Activated CD4-positive, alpha-beta T cell treated with anti-CD3 and anti-CD28 coated beads, Interleukin-2, amount 10 ng/mL, durations not matched to agents 7 days and 5 days (primary cell): ENCODE data around the gene TRPV4. TPM values are rescaled to one million over a fixed set of nuclear protein-coding genes. Genes with fewer than 3 reads are reported as not detected.
"Not testable (repeated sequence)": the region's sequence is repeated elsewhere in the genome, so short reads cannot be mapped to it uniquely, and the experiment has no call there.

Experiments
- CTCF ChIA-PET: fragments of 350-600 bp; sonication (Branson Sonifier 250); formaldehyde crosslinking; loops from one replicate; lab custom pipeline; 2021; ENCODE audit warnings: antibody characterized with exemption; lab: Charles Lee
- POLR2A ChIA-PET: fragments of 350-600 bp; sonication (Branson Sonifier 250); formaldehyde crosslinking; loops from one replicate; lab custom pipeline; 2021; ENCODE audit warnings: antibody characterized with exemption; lab: Charles Lee
- DNase-seq: peaks from one replicate; pipeline ENCODE4 v3.0.0-alpha.2; 2020
- H3K27ac Mint-ChIP-seq: one replicate; pipeline ENCODE4 v1.8.0; 2021; ENCODE audit warnings: mild to moderate bottlenecking, moderate library complexity, mixed read lengths
- H3K27me3 Mint-ChIP-seq: one replicate; pipeline ENCODE4 v1.8.0; 2021; ENCODE audit warnings: mixed read lengths
- H3K36me3 Mint-ChIP-seq: one replicate; pipeline ENCODE4 v1.8.0; 2021; ENCODE audit warnings: low read depth, mixed read lengths
- H3K4me1 Mint-ChIP-seq: one replicate; pipeline ENCODE4 v1.8.0; 2021; ENCODE audit warnings: mixed read lengths
- H3K4me3 Mint-ChIP-seq: one replicate; pipeline ENCODE4 v1.8.0; 2021; ENCODE audit warnings: mild to moderate bottlenecking, moderate library complexity, mixed read lengths
- H3K9me3 Mint-ChIP-seq: one replicate; pipeline ENCODE4 v1.8.0; 2021; ENCODE audit warnings: mixed read lengths
- total RNA-seq, 2 experiments: library from RNA; stranded (reverse); gene quantifications; one replicate each; pipeline ENCODE4 v1.2.3, GENCODE V29; 2021

TRPV4 gene
- total RNA-seq, 2 experiments from 2014 or later: 0.17 TPM; not detected in 1

- no peaks in the 10 kb centered on the region for H3K27me3 Mint-ChIP-seq
- H3K4me3 Mint-ChIP-seq: no peak overlapping the region
- no peaks in the 10 kb centered on the region for H3K9me3 Mint-ChIP-seq
- POLR2A ChIA-PET: no interaction called here
- DNase-seq: no peak
- H3K4me1 Mint-ChIP-seq: peaks cover 26% of the 10 kb centered on the region
- peak overlapping the region; percentile 17 for H3K27ac Mint-ChIP-seq
- H3K36me3 Mint-ChIP-seq: peaks cover 6% of the 10 kb centered on the region
- CTCF ChIA-PET: interaction anchor here (0.6 kb wide), 1 partner anchor 25 kb away, joined by 3 read pairs; no protein-coding TSS in a partner anchor
These were observed 38.6 kb upstream of the TRPV4 start for GRCh38 chr12:109871668-109872314.

- Mint-ChIP-seq H3K4me3 (no peak overlapping the region), H3K4me1 (peaks cover 21% of the 10 kb centered on the region), H3K9me3 (no peaks in the 10 kb centered on the region), H3K27ac (no peak overlapping the region), H3K36me3 (peaks cover 6% of the 10 kb centered on the region), H3K27me3 (no peaks in the 10 kb centered on the region)
- ChIA-PET CTCF (interaction anchor here (1.4 kb wide), 1 partner anchor 28 kb away, joined by 3 read pairs; no protein-coding TSS in a partner anchor), POLR2A (no interaction called here)
- no peak for DNase-seq
These were observed 37.5 kb upstream of the TRPV4 start for GRCh38 chr12:109870648-109871047.

- Mint-ChIP-seq H3K9me3 (no peaks in the 10 kb centered on the region), H3K36me3 (peaks cover 6% of the 10 kb centered on the region), H3K27ac (no peak overlapping the region), H3K4me3 (no peak overlapping the region), H3K4me1 (peaks cover 29% of the 10 kb centered on the region), H3K27me3 (no peaks in the 10 kb centered on the region)
- DNase-seq: no peak
- ChIA-PET CTCF (interaction anchor here (0.6 to 1.3 kb wide), 2 partner anchors 26 to 53 kb away, joined by 3 read pairs; no protein-coding TSS in a partner anchor), POLR2A (interaction anchor here (0.6 kb wide), 1 partner anchor 26 kb away, joined by 4 read pairs; no protein-coding TSS in a partner anchor)
These were observed 35.2 kb upstream of the TRPV4 start for GRCh38 chr12:109868182-109869051.

- Mint-ChIP-seq H3K27ac (no peak overlapping the region), H3K36me3 (no peaks in the 10 kb centered on the region), H3K9me3 (no peaks in the 10 kb centered on the region), H3K27me3 (no peaks in the 10 kb centered on the region), H3K4me3 (no peak overlapping the region), H3K4me1 (peaks cover 19% of the 10 kb centered on the region)
- CTCF ChIA-PET: interaction anchor here (0.6 to 1.4 kb wide), 3 partner anchors 9 to 177 kb away, joined by 3 to 4 read pairs (median 4); no protein-coding TSS in a partner anchor
- no peak for DNase-seq
- POLR2A ChIA-PET: no interaction called here
These were observed 31.7 kb upstream of the TRPV4 start for GRCh38 chr12:109864916-109865315.

- Mint-ChIP-seq H3K27me3 (no peaks in the 10 kb centered on the region), H3K4me3 (no peak overlapping the region)
- DNase-seq: peak; percentile 17
These were observed 30.9 kb upstream of the TRPV4 start for GRCh38 chr12:109863847-109864712.

GRCh38 chr12:109862491-109862890 lies 29.3 kb upstream of the TRPV4 start:
- H3K9me3 Mint-ChIP-seq, H3K27me3 Mint-ChIP-seq, DNase-seq, POLR2A ChIA-PET, H3K27ac Mint-ChIP-seq, H3K36me3 Mint-ChIP-seq, H3K4me3 Mint-ChIP-seq: not testable (repeated sequence)
- peaks cover 22% of the 10 kb centered on the region for H3K4me1 Mint-ChIP-seq
- CTCF ChIA-PET: interaction anchor here (1.5 to 2.5 kb wide), 3 partner anchors 9 to 19 kb away, joined by 4 to 9 read pairs (median 6); no protein-coding TSS in a partner anchor

More at GRCh38 chr12:109863847-109864712, 30.9 kb upstream of the TRPV4 start:
- H3K36me3 Mint-ChIP-seq: no peaks in the 10 kb centered on the region
- ChIA-PET CTCF (interaction anchor here (0.6 to 2.5 kb wide), 5 partner anchors 8 to 178 kb away, joined by 3 to 9 read pairs (median 4); no protein-coding TSS in a partner anchor), POLR2A (no interaction called here)
- no peaks in the 10 kb centered on the region for H3K9me3 Mint-ChIP-seq
- peak overlapping the region; percentile 32 for H3K27ac Mint-ChIP-seq
- peaks cover 20% of the 10 kb centered on the region for H3K4me1 Mint-ChIP-seq

- Mint-ChIP-seq H3K9me3 (no peaks in the 10 kb centered on the region), H3K4me3 (no peak overlapping the region), H3K4me1 (peaks cover 22% of the 10 kb centered on the region), H3K27ac (no peak overlapping the region), H3K36me3 (no peaks in the 10 kb centered on the region), H3K27me3 (no peaks in the 10 kb centered on the region)
- CTCF ChIA-PET: interaction anchor here (1.5 to 2.5 kb wide), 2 partner anchors 17 to 20 kb away, joined by 4 to 9 read pairs; no protein-coding TSS in a partner anchor
- POLR2A ChIA-PET: no interaction called here
- no peak for DNase-seq
These were observed 28.6 kb upstream of the TRPV4 start for GRCh38 chr12:109861689-109862314.

- no peak overlapping the region for H3K27ac Mint-ChIP-seq
- no peak for DNase-seq
- peaks cover 22% of the 10 kb centered on the region for H3K4me1 Mint-ChIP-seq
- H3K9me3 Mint-ChIP-seq: no peaks in the 10 kb centered on the region
- CTCF ChIA-PET: interaction anchor here (3.3 kb wide), 1 partner anchor 15 kb away, joined by 17 read pairs; no protein-coding TSS in a partner anchor
- POLR2A ChIA-PET: no interaction called here
- no peak overlapping the region for H3K4me3 Mint-ChIP-seq
- H3K36me3 Mint-ChIP-seq: no peaks in the 10 kb centered on the region
- no peaks in the 10 kb centered on the region for H3K27me3 Mint-ChIP-seq
These were observed 27.8 kb upstream of the TRPV4 start for GRCh38 chr12:109860977-109861376.

GRCh38 chr12:109858764-109859163 lies 25.6 kb upstream of the TRPV4 start:
- POLR2A ChIA-PET: no interaction called here
- Mint-ChIP-seq H3K36me3 (no peaks in the 10 kb centered on the region), H3K4me1 (peaks cover 11% of the 10 kb centered on the region), H3K9me3 (no peaks in the 10 kb centered on the region), H3K27me3 (no peaks in the 10 kb centered on the region), H3K27ac (peak overlapping the region; percentile 33), H3K4me3 (no peak overlapping the region)
- no peak for DNase-seq
- CTCF ChIA-PET: interaction anchor here (1.2 to 3.3 kb wide), 4 partner anchors 10 to 261 kb away, joined by 4 to 17 read pairs (median 5); no protein-coding TSS in a partner anchor

- ChIA-PET CTCF (interaction anchor here (0.6 to 3.3 kb wide), 3 partner anchors 12 to 85 kb away, joined by 3 to 17 read pairs (median 4); no protein-coding TSS in a partner anchor), POLR2A (no interaction called here)
- DNase-seq: no peak
- H3K9me3 Mint-ChIP-seq: no peaks in the 10 kb centered on the region
- H3K4me3 Mint-ChIP-seq: no peak overlapping the region
- H3K27ac Mint-ChIP-seq: peak overlapping the region; percentile 37
- H3K36me3 Mint-ChIP-seq: no peaks in the 10 kb centered on the region
- peaks cover 10% of the 10 kb centered on the region for H3K4me1 Mint-ChIP-seq
- H3K27me3 Mint-ChIP-seq: no peaks in the 10 kb centered on the region
These were observed 24.5 kb upstream of the TRPV4 start for GRCh38 chr12:109857715-109858114.

GRCh38 chr12:109855377-109855776 lies 22.2 kb upstream of the TRPV4 start:
- peaks cover 10% of the 10 kb centered on the region for H3K4me1 Mint-ChIP-seq
- no peak overlapping the region for H3K27ac Mint-ChIP-seq
- H3K4me3 Mint-ChIP-seq: no peak overlapping the region
- no peak for DNase-seq
- ChIA-PET POLR2A (no interaction called here), CTCF (interaction anchor here (0.6 to 4.2 kb wide), 2 partner anchors 10 to 86 kb away, joined by 3 to 22 read pairs; no protein-coding TSS in a partner anchor)
- H3K9me3 Mint-ChIP-seq: no peaks in the 10 kb centered on the region
- H3K36me3 Mint-ChIP-seq: no peaks in the 10 kb centered on the region
- H3K27me3 Mint-ChIP-seq: no peaks in the 10 kb centered on the region
